Measurements from ENCODE around the gene RAI14. TPM values are rescaled to one million over a fixed set of nuclear protein-coding genes. Genes with fewer than 3 reads are reported as not detected.

Gene RAI14
- total RNA-seq, 1 donor from 2014 or later = 1.1 TPM

GRCh38 chr5:34859253-34859652 lies 203.1 kb downstream of the RAI14 start:
- DNase-seq = no peak
- ChIA-PET CTCF (no interaction called here), POLR2A (no interaction called here)
- Mint-ChIP-seq H3K27me3 (no peaks in the 10 kb centered on the region), H3K36me3 (ENCODE audit: low read depth) (no peaks in the 10 kb centered on the region), H3K27ac (no peak overlapping the region), H3K9me3 (no peaks in the 10 kb centered on the region), H3K4me3 (no peak overlapping the region), H3K4me1 (peaks cover 5% of the 10 kb centered on the region)
- intact Hi-C loops (cut with micrococcal nuclease) = no loop called here
- no peak for TF ChIP-seq CTCF (IDR thresholded peaks at IDR 0.05)
- no peak for ATAC-seq (ENCODE audit: low read depth)

GRCh38 chr5:34863946-34864345 lies 207.8 kb downstream of the RAI14 start:
- no peaks in the 10 kb centered on the region for H3K4me1 Mint-ChIP-seq
- POLR2A ChIA-PET = no interaction called here

GRCh38 chr5:34865091-34865490 lies 209.0 kb downstream of the RAI14 start:
- Mint-ChIP-seq H3K4me1 (no peaks in the 10 kb centered on the region), H3K9me3 (no peaks in the 10 kb centered on the region), H3K36me3 (ENCODE audit: low read depth) (no peaks in the 10 kb centered on the region), H3K27me3 (no peaks in the 10 kb centered on the region), H3K4me3 (no peak overlapping the region), H3K27ac (no peak overlapping the region)
- no peak for DNase-seq
- ChIA-PET CTCF (no interaction called here), POLR2A (no interaction called here)
- TF ChIP-seq CTCF (IDR thresholded peaks at IDR 0.05) = no peak
- intact Hi-C loops (cut with micrococcal nuclease) = no loop called here
- no peak for ATAC-seq (ENCODE audit: low read depth)

More at GRCh38 chr5:34863946-34864345, 207.8 kb downstream of the RAI14 start:
- CTCF ChIA-PET = no interaction called here
- Mint-ChIP-seq H3K9me3 (no peaks in the 10 kb centered on the region), H3K27me3 (no peaks in the 10 kb centered on the region), H3K36me3 (ENCODE audit: low read depth) (no peaks in the 10 kb centered on the region), H3K4me3 (no peak overlapping the region), H3K27ac (no peak overlapping the region)
- no peak for TF ChIP-seq CTCF (IDR thresholded peaks at IDR 0.05)
- intact Hi-C loops (cut with micrococcal nuclease) = no loop called here
- no peak for ATAC-seq (ENCODE audit: low read depth)
- no peak for DNase-seq

GRCh38 chr5:34866989-34867471 lies 210.9 kb downstream of the RAI14 start:
- POLR2A ChIA-PET = no interaction called here
- intact Hi-C loops (cut with micrococcal nuclease) = no loop called here

GRCh38 chr5:34867660-34868059 lies 211.5 kb downstream of the RAI14 start:
- intact Hi-C loops (cut with micrococcal nuclease) = no loop called here
- H3K4me3 Mint-ChIP-seq = no peak overlapping the region
- CTCF ChIA-PET = no interaction called here
- no peaks in the 10 kb centered on the region for H3K9me3 Mint-ChIP-seq
- H3K27me3 Mint-ChIP-seq = no peaks in the 10 kb centered on the region
- H3K27ac Mint-ChIP-seq = no peak overlapping the region
- no peaks in the 10 kb centered on the region for H3K36me3 Mint-ChIP-seq (ENCODE audit: low read depth)
- H3K4me1 Mint-ChIP-seq = no peaks in the 10 kb centered on the region
- POLR2A ChIA-PET = no interaction called here
- DNase-seq (no peak), ATAC-seq (ENCODE audit: low read depth) (no peak)
- no peak for TF ChIP-seq CTCF (IDR thresholded peaks at IDR 0.05)

More at GRCh38 chr5:34866989-34867471, 210.9 kb downstream of the RAI14 start:
- H3K4me3 Mint-ChIP-seq = no peak overlapping the region
- H3K4me1 Mint-ChIP-seq = no peaks in the 10 kb centered on the region
- no peaks in the 10 kb centered on the region for H3K9me3 Mint-ChIP-seq
- CTCF ChIA-PET = no interaction called here
- no peak for DNase-seq
- no peak overlapping the region for H3K27ac Mint-ChIP-seq
- H3K27me3 Mint-ChIP-seq = no peaks in the 10 kb centered on the region
- TF ChIP-seq CTCF (IDR thresholded peaks at IDR 0.05) = no peak
- no peak for ATAC-seq (ENCODE audit: low read depth)
- no peaks in the 10 kb centered on the region for H3K36me3 Mint-ChIP-seq (ENCODE audit: low read depth)

Measured in activated B cell treated with CpG ODN at 0.5 μM for 24 hours (primary cell).